ENCODE data around the gene MAP1LC3A. TPM values are rescaled to one million over a fixed set of nuclear protein-coding genes. Genes with fewer than 3 reads are reported as not detected.

MAP1LC3A gene
- total and polyA plus RNA-seq, 4 donors = 4.9 to 38.8 (median 12.7) TPM

DNA sequence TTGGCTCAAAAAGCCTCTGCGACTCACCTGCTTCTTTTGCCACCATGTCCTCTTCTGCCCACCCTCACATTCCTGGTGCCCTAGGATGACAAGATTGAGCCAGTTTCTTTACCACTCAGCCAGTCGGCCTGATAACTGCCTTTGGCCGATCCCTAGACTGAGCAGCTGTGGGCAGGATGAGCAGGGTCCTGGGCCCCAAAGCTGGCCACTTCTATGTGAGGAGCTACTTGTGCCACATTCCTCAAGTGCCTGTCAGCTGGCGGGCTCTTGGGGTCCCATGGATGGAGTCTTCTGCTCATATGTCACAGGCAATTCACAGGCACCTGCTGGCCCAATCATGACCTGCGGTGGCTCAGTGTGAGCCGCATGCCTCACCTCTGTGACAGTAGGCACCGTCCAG is 25.8 kb upstream of the MAP1LC3A start:
- H3K27me3 ChIP-seq (ENCODE audit: control insufficient read depth in 4 of 4, insufficient read depth in 4 of 4, low read length in 3 of 4) = no peaks in the 10 kb centered on the region
- H3K4me3 ChIP-seq (ENCODE audit: low read depth in 1 of 3, low read length in 3 of 3) = no peak overlapping the region
- no peak overlapping the region for H3K27ac ChIP-seq (ENCODE audit: low read depth in 1 of 2, low read length in 2 of 2)
- H3K36me3 ChIP-seq (ENCODE audit: control insufficient read depth in 4 of 4, insufficient read depth in 3 of 4, low read depth in 1 of 4, low read length in 3 of 4) = peaks cover 11 to 47% (median 34%) of the 10 kb centered on the region in 4 donors
- H3K9me3 ChIP-seq (ENCODE audit: control insufficient read depth in 4 of 4, low read length in 3 of 4) = no peaks in the 10 kb centered on the region
- H3K4me1 ChIP-seq (ENCODE audit: control insufficient read depth in 4 of 4, insufficient read depth in 4 of 4, low read length in 3 of 4) = peaks cover 0 to 4% (median 0%) of the 10 kb centered on the region in 4 donors
- H3K9ac ChIP-seq (ENCODE audit: low read depth in 1 of 2, low read length in 2 of 2) = no peak overlapping the region
- WGBS = 94% methylated on average over 7 of the region's 7 CpGs
- DNase-seq (ENCODE audit: low spot score) = no peak
- no peak for TF ChIP-seq SP1 (IDR thresholded peaks at IDR 0.05)

GRCh38 chr20:34534391-34535165 is 23.9 kb upstream of the MAP1LC3A start:
- no peaks in the 10 kb centered on the region for H3K9me3 ChIP-seq (ENCODE audit: control insufficient read depth in 4 of 4, low read length in 3 of 4)
- no peak overlapping the region for H3K9ac ChIP-seq (ENCODE audit: low read depth in 1 of 2, low read length in 2 of 2)
- WGBS = 95% methylated on average over 15 of the region's 15 CpGs
- no peak overlapping the region for H3K27ac ChIP-seq (ENCODE audit: low read depth in 1 of 2, low read length in 2 of 2)
- no peak overlapping the region for H3K4me3 ChIP-seq (ENCODE audit: low read depth in 1 of 3, low read length in 3 of 3)
- no peak for DNase-seq (ENCODE audit: low spot score)
- no peak for TF ChIP-seq EGR1 (IDR thresholded peaks at IDR 0.05; ENCODE audit: low read depth in 2 of 2)
- TF ChIP-seq FOXA2 (IDR thresholded peaks at IDR 0.05) = no peak
- no peak for TF ChIP-seq YY1 (IDR thresholded peaks at IDR 0.05)
- TF ChIP-seq SP1 (IDR thresholded peaks at IDR 0.05) = no peak
- no peak for TF ChIP-seq NR2F2 (IDR thresholded peaks at IDR 0.05)
- TF ChIP-seq JUND (IDR thresholded peaks at IDR 0.05) = no peak
- TF ChIP-seq, protein P1, sequence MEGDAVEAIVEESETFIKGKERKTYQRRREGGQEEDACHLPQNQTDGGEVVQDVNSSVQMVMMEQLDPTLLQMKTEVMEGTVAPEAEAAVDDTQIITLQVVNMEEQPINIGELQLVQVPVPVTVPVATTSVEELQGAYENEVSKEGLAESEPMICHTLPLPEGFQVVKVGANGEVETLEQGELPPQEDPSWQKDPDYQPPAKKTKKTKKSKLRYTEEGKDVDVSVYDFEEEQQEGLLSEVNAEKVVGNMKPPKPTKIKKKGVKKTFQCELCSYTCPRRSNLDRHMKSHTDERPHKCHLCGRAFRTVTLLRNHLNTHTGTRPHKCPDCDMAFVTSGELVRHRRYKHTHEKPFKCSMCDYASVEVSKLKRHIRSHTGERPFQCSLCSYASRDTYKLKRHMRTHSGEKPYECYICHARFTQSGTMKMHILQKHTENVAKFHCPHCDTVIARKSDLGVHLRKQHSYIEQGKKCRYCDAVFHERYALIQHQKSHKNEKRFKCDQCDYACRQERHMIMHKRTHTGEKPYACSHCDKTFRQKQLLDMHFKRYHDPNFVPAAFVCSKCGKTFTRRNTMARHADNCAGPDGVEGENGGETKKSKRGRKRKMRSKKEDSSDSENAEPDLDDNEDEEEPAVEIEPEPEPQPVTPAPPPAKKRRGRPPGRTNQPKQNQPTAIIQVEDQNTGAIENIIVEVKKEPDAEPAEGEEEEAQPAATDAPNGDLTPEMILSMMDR (IDR thresholded peaks at IDR 0.05; ENCODE audit: low read depth, low read length, missing input control) = no peak
- TF ChIP-seq, protein P2, sequence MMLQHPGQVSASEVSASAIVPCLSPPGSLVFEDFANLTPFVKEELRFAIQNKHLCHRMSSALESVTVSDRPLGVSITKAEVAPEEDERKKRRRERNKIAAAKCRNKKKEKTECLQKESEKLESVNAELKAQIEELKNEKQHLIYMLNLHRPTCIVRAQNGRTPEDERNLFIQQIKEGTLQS (IDR thresholded peaks at IDR 0.05) = no peak
- TF ChIP-seq RXRA (IDR thresholded peaks at IDR 0.05) = no peak
- TF ChIP-seq, protein P3, sequence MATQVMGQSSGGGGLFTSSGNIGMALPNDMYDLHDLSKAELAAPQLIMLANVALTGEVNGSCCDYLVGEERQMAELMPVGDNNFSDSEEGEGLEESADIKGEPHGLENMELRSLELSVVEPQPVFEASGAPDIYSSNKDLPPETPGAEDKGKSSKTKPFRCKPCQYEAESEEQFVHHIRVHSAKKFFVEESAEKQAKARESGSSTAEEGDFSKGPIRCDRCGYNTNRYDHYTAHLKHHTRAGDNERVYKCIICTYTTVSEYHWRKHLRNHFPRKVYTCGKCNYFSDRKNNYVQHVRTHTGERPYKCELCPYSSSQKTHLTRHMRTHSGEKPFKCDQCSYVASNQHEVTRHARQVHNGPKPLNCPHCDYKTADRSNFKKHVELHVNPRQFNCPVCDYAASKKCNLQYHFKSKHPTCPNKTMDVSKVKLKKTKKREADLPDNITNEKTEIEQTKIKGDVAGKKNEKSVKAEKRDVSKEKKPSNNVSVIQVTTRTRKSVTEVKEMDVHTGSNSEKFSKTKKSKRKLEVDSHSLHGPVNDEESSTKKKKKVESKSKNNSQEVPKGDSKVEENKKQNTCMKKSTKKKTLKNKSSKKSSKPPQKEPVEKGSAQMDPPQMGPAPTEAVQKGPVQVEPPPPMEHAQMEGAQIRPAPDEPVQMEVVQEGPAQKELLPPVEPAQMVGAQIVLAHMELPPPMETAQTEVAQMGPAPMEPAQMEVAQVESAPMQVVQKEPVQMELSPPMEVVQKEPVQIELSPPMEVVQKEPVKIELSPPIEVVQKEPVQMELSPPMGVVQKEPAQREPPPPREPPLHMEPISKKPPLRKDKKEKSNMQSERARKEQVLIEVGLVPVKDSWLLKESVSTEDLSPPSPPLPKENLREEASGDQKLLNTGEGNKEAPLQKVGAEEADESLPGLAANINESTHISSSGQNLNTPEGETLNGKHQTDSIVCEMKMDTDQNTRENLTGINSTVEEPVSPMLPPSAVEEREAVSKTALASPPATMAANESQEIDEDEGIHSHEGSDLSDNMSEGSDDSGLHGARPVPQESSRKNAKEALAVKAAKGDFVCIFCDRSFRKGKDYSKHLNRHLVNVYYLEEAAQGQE (IDR thresholded peaks at IDR 0.05) = no peak
- TF ChIP-seq RAD21 (IDR thresholded peaks at IDR 0.05) = no peak
- TF ChIP-seq, protein P4, sequence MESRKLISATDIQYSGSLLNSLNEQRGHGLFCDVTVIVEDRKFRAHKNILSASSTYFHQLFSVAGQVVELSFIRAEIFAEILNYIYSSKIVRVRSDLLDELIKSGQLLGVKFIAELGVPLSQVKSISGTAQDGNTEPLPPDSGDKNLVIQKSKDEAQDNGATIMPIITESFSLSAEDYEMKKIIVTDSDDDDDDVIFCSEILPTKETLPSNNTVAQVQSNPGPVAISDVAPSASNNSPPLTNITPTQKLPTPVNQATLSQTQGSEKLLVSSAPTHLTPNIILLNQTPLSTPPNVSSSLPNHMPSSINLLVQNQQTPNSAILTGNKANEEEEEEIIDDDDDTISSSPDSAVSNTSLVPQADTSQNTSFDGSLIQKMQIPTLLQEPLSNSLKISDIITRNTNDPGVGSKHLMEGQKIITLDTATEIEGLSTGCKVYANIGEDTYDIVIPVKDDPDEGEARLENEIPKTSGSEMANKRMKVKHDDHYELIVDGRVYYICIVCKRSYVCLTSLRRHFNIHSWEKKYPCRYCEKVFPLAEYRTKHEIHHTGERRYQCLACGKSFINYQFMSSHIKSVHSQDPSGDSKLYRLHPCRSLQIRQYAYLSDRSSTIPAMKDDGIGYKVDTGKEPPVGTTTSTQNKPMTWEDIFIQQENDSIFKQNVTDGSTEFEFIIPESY (IDR thresholded peaks at IDR 0.05) = no peak
- no peak for TF ChIP-seq GABPA (IDR thresholded peaks at IDR 0.05 in 1 of 2, conservative IDR thresholded peaks at IDR 0.05 in 1 of 2)
- TF ChIP-seq TAF1 (conservative IDR thresholded peaks at IDR 0.05) = no peak
- H3K27me3 ChIP-seq (ENCODE audit: control insufficient read depth in 4 of 4, insufficient read depth in 4 of 4, low read length in 3 of 4) = no peaks in the 10 kb centered on the region
- peaks cover 11 to 40% (median 30%) of the 10 kb centered on the region in 4 donors for H3K36me3 ChIP-seq (ENCODE audit: control insufficient read depth in 4 of 4, insufficient read depth in 3 of 4, low read depth in 1 of 4, low read length in 3 of 4)
- peaks cover 0 to 13% (median 6%) of the 10 kb centered on the region in 4 donors for H3K4me1 ChIP-seq (ENCODE audit: control insufficient read depth in 4 of 4, insufficient read depth in 4 of 4, low read length in 3 of 4)

All from liver (tissue), 9 donors.